ENCODE measurements around the gene ACY1. TPM values are rescaled to one million over a fixed set of nuclear protein-coding genes. Genes with fewer than 3 reads are reported as not detected.

The ACY1 gene
- total and polyA plus RNA-seq, 2 donors (not counting 3 experiments of a cell fraction or from before 2014, with no cell fraction given) = 13.4 to 32.9 TPM

DNA sequence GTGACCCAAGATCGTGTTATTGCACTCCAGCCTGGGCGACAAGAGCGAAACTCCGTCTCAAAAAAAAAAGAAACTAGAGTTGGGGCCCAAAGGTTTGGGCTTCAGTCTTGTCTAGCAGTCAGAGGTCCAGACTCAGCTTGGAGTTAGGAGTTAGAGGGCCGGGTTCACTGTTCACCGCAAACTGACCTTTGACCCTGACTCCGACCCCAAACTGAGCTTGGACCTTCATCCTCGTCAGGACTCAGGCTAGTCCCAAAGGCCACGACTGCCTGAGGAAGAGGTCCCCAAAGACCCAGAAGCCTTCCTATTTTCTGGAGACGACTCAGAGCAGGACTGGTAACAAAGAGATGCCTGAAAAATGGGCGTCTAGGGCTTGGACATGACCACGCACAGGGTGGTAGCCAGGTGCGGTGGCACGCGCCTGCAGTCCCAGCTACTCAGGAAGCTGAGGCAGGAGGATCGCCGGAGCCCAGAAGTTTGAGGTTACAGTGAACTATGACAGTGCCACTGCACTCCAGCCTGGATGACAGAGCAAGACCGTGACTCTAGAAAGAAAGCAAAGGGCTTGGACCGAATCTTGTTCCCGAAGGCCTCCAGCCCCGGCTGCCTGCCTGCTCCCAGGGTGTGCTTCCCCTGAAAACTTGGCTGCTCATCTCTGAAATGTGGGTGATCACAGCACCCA, 35.1 kb downstream of the ACY1 start:
- no peak overlapping the region for H2AFZ ChIP-seq (ENCODE audit: low read depth, low read length)
- no peaks in the 10 kb centered on the region for H3K9me3 ChIP-seq (replicated peaks; ENCODE audit: control insufficient read depth, insufficient read depth, low read length)
- dilution Hi-C loops (cut with MboI; ENCODE audit: extremely low pct_ligation_motif_present, low sequenced_read_pairs) (no loop called here), intact Hi-C loops (cut with micrococcal nuclease) (no loop called here)
- CTCF ChIA-PET = no interaction called here
- no peaks in the 10 kb centered on the region for H3K79me2 ChIP-seq (ENCODE audit: control insufficient read depth, insufficient read depth, low read length)
- H3K9ac ChIP-seq (replicated peaks; ENCODE audit: extremely low read depth, insufficient read depth, low read length) = no peak overlapping the region
- FAIRE-seq = no peak
- no TSS peak for BruUV-seq (replicated peaks)
- POLR2A ChIA-PET = no interaction called here
- no peak overlapping the region for H3K27ac ChIP-seq (ENCODE audit: insufficient read depth, low read depth, low read length)
- no peaks in the 10 kb centered on the region for H4K20me1 ChIP-seq (replicated peaks; ENCODE audit: control insufficient read depth, extremely low read depth, insufficient read depth, low read length)
- H3K27me3 ChIP-seq (ENCODE audit: control insufficient read depth in 2 of 2, insufficient read depth in 2 of 2, low read length in 2 of 2) = no peaks in the 10 kb centered on the region
- no peak overlapping the region for H3K4me2 ChIP-seq (ENCODE audit: insufficient read depth, low read length)
- no peak for DNase-seq (ENCODE audit: low read depth, low spot score)
- no peaks in the 10 kb centered on the region for H3K36me3 ChIP-seq (ENCODE audit: control insufficient read depth in 2 of 2, extremely low read depth in 1 of 2, insufficient read depth in 2 of 2, low read length in 2 of 2)
- peaks cover 3% of the 10 kb centered on the region for H3K4me1 ChIP-seq (ENCODE audit: control insufficient read depth, extremely low read depth, insufficient read depth, low read length)
- H3K9me1 ChIP-seq (replicated peaks; ENCODE audit: control insufficient read depth, extremely low read depth, insufficient read depth, low read length) = no peaks in the 10 kb centered on the region
- no peak for TF ChIP-seq FOS (IDR thresholded peaks at IDR 0.05; ENCODE audit: borderline replicate concordance, insufficient read depth, low read length)
- H3K4me3 ChIP-seq (replicated peaks in 1 of 3; ENCODE audit: insufficient read depth in 1 of 3, low read depth in 1 of 3, low read length in 3 of 3) = no peak overlapping the region

- CTCF ChIA-PET = interaction anchor here (0.6 to 1.4 kb wide), 2 partner anchors 27 to 33 kb away, joined by 3 read pairs; no protein-coding TSS in a partner anchor
- dilution Hi-C loops (cut with MboI; ENCODE audit: extremely low pct_ligation_motif_present, low sequenced_read_pairs) = no loop called here
- FAIRE-seq (no peak), DNase-seq (ENCODE audit: low read depth, low spot score) (no peak)
- H3K4me2 ChIP-seq (ENCODE audit: insufficient read depth, low read length) = no peak overlapping the region
- no TSS peak for BruUV-seq (replicated peaks)
- H4K20me1 ChIP-seq (replicated peaks; ENCODE audit: control insufficient read depth, extremely low read depth, insufficient read depth, low read length) = no peaks in the 10 kb centered on the region
- H3K27ac ChIP-seq (ENCODE audit: insufficient read depth, low read depth, low read length) = no peak overlapping the region
- H3K36me3 ChIP-seq (ENCODE audit: control insufficient read depth in 2 of 2, extremely low read depth in 1 of 2, insufficient read depth in 2 of 2, low read length in 2 of 2) = no peaks in the 10 kb centered on the region
- POLR2A ChIA-PET = no interaction called here
- no peak overlapping the region for H2AFZ ChIP-seq (ENCODE audit: low read depth, low read length)
- no peak for TF ChIP-seq MYC (IDR thresholded peaks at IDR 0.05; ENCODE audit: low read depth, low read length)
- H3K4me1 ChIP-seq (ENCODE audit: control insufficient read depth, extremely low read depth, insufficient read depth, low read length) = peaks cover 3% of the 10 kb centered on the region
- H3K4me3 ChIP-seq (replicated peaks in 1 of 3; ENCODE audit: insufficient read depth in 1 of 3, low read depth in 1 of 3, low read length in 3 of 3) = no peak overlapping the region
- no peak overlapping the region for H3K9ac ChIP-seq (replicated peaks; ENCODE audit: extremely low read depth, insufficient read depth, low read length)
- H3K9me3 ChIP-seq (replicated peaks; ENCODE audit: control insufficient read depth, insufficient read depth, low read length) = no peaks in the 10 kb centered on the region
- H3K9me1 ChIP-seq (replicated peaks; ENCODE audit: control insufficient read depth, extremely low read depth, insufficient read depth, low read length) = no peaks in the 10 kb centered on the region
- H3K27me3 ChIP-seq (ENCODE audit: control insufficient read depth in 2 of 2, insufficient read depth in 2 of 2, low read length in 2 of 2) = no peaks in the 10 kb centered on the region
- no peaks in the 10 kb centered on the region for H3K79me2 ChIP-seq (ENCODE audit: control insufficient read depth, insufficient read depth, low read length)
- intact Hi-C loops (cut with micrococcal nuclease) = no loop called here
These were observed 36.2 kb downstream of the ACY1 start for GRCh38 chr3:52019352-52020080.

Data from endothelial cell of umbilical vein (primary cell).